T-helper 1 cell treated with Interleukin-12 subunit alpha and Interleukin-12 subunit beta and Interleukin-4 antibody, amounts not matched to agents 30 μg/mL and 1 μg/mL, for 36 hours (primary cell): ENCODE data around the gene MED15.

Experiments
- H3K27ac Mint-ChIP-seq: one replicate; pipeline ENCODE4 v1.8.0; 2021; ENCODE audit warnings: mild to moderate bottlenecking, mixed read lengths
- H3K27me3 Mint-ChIP-seq: one replicate; pipeline ENCODE4 v1.8.0; 2021; ENCODE audit warnings: low read depth, mixed read lengths
- H3K36me3 Mint-ChIP-seq: one replicate; pipeline ENCODE4 v1.8.0; 2021; ENCODE audit warnings: low read depth, mixed read lengths
- H3K4me1 Mint-ChIP-seq: one replicate; pipeline ENCODE4 v1.8.0; 2021; ENCODE audit warnings: low read depth, mixed read lengths
- H3K4me3 Mint-ChIP-seq: one replicate; pipeline ENCODE4 v1.8.0; 2021; ENCODE audit warnings: mild to moderate bottlenecking, moderate library complexity, mixed read lengths
- H3K9me3 Mint-ChIP-seq: one replicate; pipeline ENCODE4 v1.8.0; 2021; ENCODE audit warnings: mixed read lengths

The MED15 gene

GRCh38 chr22:20568502-20569058, 61.2 kb downstream of the MED15 start:
- peak overlapping the region; percentile 60 for H3K4me3 Mint-ChIP-seq
- no peaks in the 10 kb centered on the region for H3K27me3 Mint-ChIP-seq
- H3K36me3 Mint-ChIP-seq = peaks cover 81% of the 10 kb centered on the region
- peak overlapping the region; percentile 92 for H3K27ac Mint-ChIP-seq
- H3K4me1 Mint-ChIP-seq = peaks cover 69% of the 10 kb centered on the region
- H3K9me3 Mint-ChIP-seq = no peaks in the 10 kb centered on the region

- H3K27ac Mint-ChIP-seq = peak overlapping the region; percentile 92
- no peaks in the 10 kb centered on the region for H3K27me3 Mint-ChIP-seq
- peaks cover 61% of the 10 kb centered on the region for H3K4me1 Mint-ChIP-seq
- H3K4me3 Mint-ChIP-seq = peak overlapping the region; percentile 60
- peaks cover 83% of the 10 kb centered on the region for H3K36me3 Mint-ChIP-seq
- no peaks in the 10 kb centered on the region for H3K9me3 Mint-ChIP-seq
Observed at GRCh38 chr22:20569059-20570058, 61.9 kb downstream of the MED15 start.

GRCh38 chr22:20571078-20571503, 63.7 kb downstream of the MED15 start:
- H3K4me1 Mint-ChIP-seq = peaks cover 53% of the 10 kb centered on the region

GRCh38 chr22:20571531-20572007, 64.2 kb downstream of the MED15 start:
- Mint-ChIP-seq H3K27me3 (no peaks in the 10 kb centered on the region), H3K4me3 (no peak overlapping the region), H3K9me3 (no peaks in the 10 kb centered on the region), H3K36me3 (peaks cover 74% of the 10 kb centered on the region), H3K4me1 (peaks cover 51% of the 10 kb centered on the region), H3K27ac (no peak overlapping the region)

More at GRCh38 chr22:20571078-20571503, 63.7 kb downstream of the MED15 start:
- Mint-ChIP-seq H3K36me3 (peaks cover 77% of the 10 kb centered on the region), H3K4me3 (no peak overlapping the region), H3K27me3 (no peaks in the 10 kb centered on the region), H3K27ac (peak overlapping the region; percentile 63), H3K9me3 (no peaks in the 10 kb centered on the region)

- Mint-ChIP-seq H3K27me3 (no peaks in the 10 kb centered on the region), H3K36me3 (peaks cover 67% of the 10 kb centered on the region), H3K4me3 (no peak overlapping the region), H3K4me1 (peaks cover 47% of the 10 kb centered on the region), H3K9me3 (no peaks in the 10 kb centered on the region), H3K27ac (peak overlapping the region; percentile 55)
Observed at GRCh38 chr22:20572132-20572802, 64.9 kb downstream of the MED15 start.

- Mint-ChIP-seq H3K9me3 (no peaks in the 10 kb centered on the region), H3K36me3 (peaks cover 60% of the 10 kb centered on the region), H3K4me1 (peaks cover 43% of the 10 kb centered on the region), H3K4me3 (no peak overlapping the region), H3K27ac (no peak overlapping the region), H3K27me3 (no peaks in the 10 kb centered on the region)
Observed at GRCh38 chr22:20573176-20573832, 65.9 kb downstream of the MED15 start.

- Mint-ChIP-seq H3K4me3 (no peak overlapping the region), H3K27me3 (no peaks in the 10 kb centered on the region), H3K27ac (no peak overlapping the region), H3K4me1 (peaks cover 39% of the 10 kb centered on the region), H3K36me3 (peaks cover 57% of the 10 kb centered on the region), H3K9me3 (no peaks in the 10 kb centered on the region)
Observed at GRCh38 chr22:20573833-20574615, 66.6 kb downstream of the MED15 start.

- peaks cover 49% of the 10 kb centered on the region for H3K36me3 Mint-ChIP-seq
- H3K9me3 Mint-ChIP-seq = no peaks in the 10 kb centered on the region
- H3K27ac Mint-ChIP-seq = no peak overlapping the region
- no peak overlapping the region for H3K4me3 Mint-ChIP-seq
- no peaks in the 10 kb centered on the region for H3K27me3 Mint-ChIP-seq
- H3K4me1 Mint-ChIP-seq = peaks cover 30% of the 10 kb centered on the region
Observed at GRCh38 chr22:20574920-20575353, 67.5 kb downstream of the MED15 start.

GRCh38 chr22:20575724-20576444, 68.5 kb downstream of the MED15 start:
- H3K27ac Mint-ChIP-seq = no peak overlapping the region
- peaks cover 47% of the 10 kb centered on the region for H3K36me3 Mint-ChIP-seq
- H3K4me1 Mint-ChIP-seq = peaks cover 25% of the 10 kb centered on the region
- H3K9me3 Mint-ChIP-seq = no peaks in the 10 kb centered on the region
- no peaks in the 10 kb centered on the region for H3K27me3 Mint-ChIP-seq
- no peak overlapping the region for H3K4me3 Mint-ChIP-seq

- no peaks in the 10 kb centered on the region for H3K9me3 Mint-ChIP-seq
- H3K36me3 Mint-ChIP-seq = peaks cover 41% of the 10 kb centered on the region
- H3K27ac Mint-ChIP-seq = peak overlapping the region; percentile 84
- peak overlapping the region; percentile 42 for H3K4me3 Mint-ChIP-seq
- peaks cover 20% of the 10 kb centered on the region for H3K4me1 Mint-ChIP-seq
- no peaks in the 10 kb centered on the region for H3K27me3 Mint-ChIP-seq
Observed at GRCh38 chr22:20576445-20576816, 69.0 kb downstream of the MED15 start.

- H3K27me3 Mint-ChIP-seq = no peaks in the 10 kb centered on the region
- peaks cover 35% of the 10 kb centered on the region for H3K36me3 Mint-ChIP-seq
- H3K4me1 Mint-ChIP-seq = peaks cover 16% of the 10 kb centered on the region
- H3K9me3 Mint-ChIP-seq = no peaks in the 10 kb centered on the region
- H3K27ac Mint-ChIP-seq = peak overlapping the region; percentile 84
- H3K4me3 Mint-ChIP-seq = peak overlapping the region; percentile 42
Observed at GRCh38 chr22:20577045-20577444, 69.6 kb downstream of the MED15 start.

GRCh38 chr22:20577549-20577975, 70.2 kb downstream of the MED15 start:
- Mint-ChIP-seq H3K4me3 (no peak overlapping the region), H3K9me3 (no peaks in the 10 kb centered on the region), H3K27me3 (no peaks in the 10 kb centered on the region), H3K27ac (peak overlapping the region; percentile 36), H3K4me1 (peaks cover 15% of the 10 kb centered on the region), H3K36me3 (peaks cover 31% of the 10 kb centered on the region)

GRCh38 chr22:20578192-20578591, 70.8 kb downstream of the MED15 start:
- peaks cover 29% of the 10 kb centered on the region for H3K36me3 Mint-ChIP-seq
- H3K27me3 Mint-ChIP-seq = no peaks in the 10 kb centered on the region
- H3K9me3 Mint-ChIP-seq = no peaks in the 10 kb centered on the region
- H3K27ac Mint-ChIP-seq = no peak overlapping the region
- H3K4me3 Mint-ChIP-seq = no peak overlapping the region
- peaks cover 15% of the 10 kb centered on the region for H3K4me1 Mint-ChIP-seq
